WTC11 (cell line): ENCODE data around the gene PTGER1. TPM values are rescaled to one million over a fixed set of nuclear protein-coding genes. Genes with fewer than 3 reads are reported as not detected.

ENCODE experiments used
- ATAC-seq: fragments of 200-7000 bp; cut with Tn5 transposase; 2 replicates; pipeline ENCODE4 v1.10.0; 2021; ENCODE audit warnings: mild to moderate bottlenecking, moderate library complexity
- Bru-seq: library from RNA; stranded (reverse); fragments of 400-500 nt; gene quantifications from one replicate; lab custom pipeline; 2021; lab: Mats Ljungman, UMichigan
- CTCF ChIA-PET: fragments of 300-600 bp; sonication (Branson Sonifier 250); formaldehyde crosslinking; loops from one replicate; lab custom pipeline; 2021; ENCODE audit warnings: antibody characterized with exemption; lab: Charles Lee
- POLR2A ChIA-PET: fragments of 350-600 bp; sonication (Branson Sonifier 250); formaldehyde crosslinking; loops from one replicate; lab custom pipeline; 2021; ENCODE audit warnings: antibody characterized with exemption; lab: Charles Lee
- DNase-seq: peaks from one replicate; pipeline ENCODE4 v3.0.0; 2021; ENCODE audit warnings: low spot score
- H3K27ac Mint-ChIP-seq: 2 replicates; pipeline ENCODE4 v1.8.0; 2021; ENCODE audit warnings: mixed read lengths
- H3K27me3 Mint-ChIP-seq: 2 replicates; pipeline ENCODE4 v1.8.0; 2021; ENCODE audit warnings: low read depth, mild to moderate bottlenecking, moderate library complexity, mixed read lengths
- H3K36me3 Mint-ChIP-seq: 2 replicates; pipeline ENCODE4 v1.8.0; 2021; ENCODE audit warnings: mixed read lengths
- H3K4me1 Mint-ChIP-seq: 2 replicates; pipeline ENCODE4 v1.8.0; 2022; ENCODE audit warnings: mixed read lengths
- H3K4me3 Mint-ChIP-seq: 2 replicates; pipeline ENCODE4 v1.8.0; 2021; ENCODE audit warnings: mild to moderate bottlenecking, moderate library complexity, mixed read lengths
- H3K9me3 Mint-ChIP-seq: 2 replicates; pipeline ENCODE4 v1.8.0; 2021; ENCODE audit warnings: mixed read lengths
- CREB1 ChIP-seq: sonication (generic); formaldehyde crosslinking; IDR thresholded peaks from 2 replicates; pipeline ENCODE4 v1.8.0; 2023; ENCODE audit warnings: mild to moderate bottlenecking, missing genetic modification reagents
- CTCF ChIP-seq: fragments of 200-600 bp; IDR thresholded peaks from 2 replicates; pipeline ENCODE4 v1.8.0; 2022; ENCODE audit warnings: antibody characterized with exemption
- ETV6 ChIP-seq: sonication (generic); formaldehyde crosslinking; IDR thresholded peaks from 2 replicates; pipeline ENCODE4 v1.8.1; 2022; ENCODE audit warnings: mild to moderate bottlenecking, missing genetic modification reagents
- FOXJ3 ChIP-seq: sonication (generic); formaldehyde crosslinking; IDR thresholded peaks from 2 replicates; pipeline ENCODE4 v1.9.0; 2021; ENCODE audit warnings: missing genetic modification reagents, mild to moderate bottlenecking, borderline replicate concordance
- FOXK1 ChIP-seq: sonication (generic); formaldehyde crosslinking; IDR thresholded peaks from 2 replicates; pipeline ENCODE4 v1.8.0; 2022; ENCODE audit warnings: mild to moderate bottlenecking, moderate library complexity, missing genetic modification reagents
- IRF2 ChIP-seq: sonication (generic); formaldehyde crosslinking; IDR thresholded peaks from 2 replicates; pipeline ENCODE4 v1.8.0; 2022; ENCODE audit warnings: low read depth, missing genetic modification reagents, borderline replicate concordance
- KAT7 ChIP-seq: sonication (generic); formaldehyde crosslinking; IDR thresholded peaks from 2 replicates; pipeline ENCODE4 v1.8.1; 2023; ENCODE audit warnings: missing genetic modification reagents, mild to moderate bottlenecking, borderline replicate concordance
- NR3C1 ChIP-seq: sonication (generic); formaldehyde crosslinking; conservative IDR thresholded peaks from 2 replicates; pipeline ENCODE4 v1.8.1; 2023; ENCODE audit warnings: low read depth, mild to moderate bottlenecking, missing genetic modification reagents
- PREB ChIP-seq: sonication (generic); formaldehyde crosslinking; IDR thresholded peaks from 2 replicates; pipeline ENCODE4 v1.8.1; 2022; ENCODE audit warnings: mild to moderate bottlenecking, missing genetic modification reagents, moderate library complexity, borderline replicate concordance
- SP1 ChIP-seq: sonication (generic); formaldehyde crosslinking; conservative IDR thresholded peaks from 2 replicates; pipeline ENCODE4 v1.8.1; 2022; ENCODE audit warnings: missing genetic modification reagents
- USF2 ChIP-seq: sonication (generic); formaldehyde crosslinking; IDR thresholded peaks from 2 replicates; pipeline ENCODE4 v1.8.1; 2023; ENCODE audit warnings: mild to moderate bottlenecking, missing genetic modification reagents, moderate library complexity
- ZBTB43 ChIP-seq: sonication (generic); formaldehyde crosslinking; IDR thresholded peaks from 2 replicates; pipeline ENCODE4 v1.8.1; 2023; ENCODE audit warnings: mild to moderate bottlenecking, missing genetic modification reagents
- ZNF121 ChIP-seq: sonication (generic); formaldehyde crosslinking; IDR thresholded peaks from 2 replicates; pipeline ENCODE4 v1.8.0; 2023; ENCODE audit warnings: missing genetic modification reagents
- ZNF219 ChIP-seq: sonication (generic); formaldehyde crosslinking; IDR thresholded peaks from 2 replicates; pipeline ENCODE4 v1.8.0; 2023; ENCODE audit warnings: missing genetic modification reagents, mild to moderate bottlenecking, borderline replicate concordance
- ZNF263 ChIP-seq: sonication (generic); formaldehyde crosslinking; IDR thresholded peaks from 2 replicates; pipeline ENCODE4 v1.8.1; 2022; ENCODE audit warnings: low read depth, mild to moderate bottlenecking, moderate library complexity, missing genetic modification reagents
- ZNF317 ChIP-seq: sonication (generic); formaldehyde crosslinking; IDR thresholded peaks from 2 replicates; pipeline ENCODE4 v1.8.1; 2023; ENCODE audit warnings: low read depth, mild to moderate bottlenecking, moderate library complexity, missing genetic modification reagents, borderline replicate concordance
- ZNF423 ChIP-seq: fragments of 250-450 bp; sonication (Bioruptor Pico); IDR thresholded peaks from 2 replicates; pipeline ENCODE4 v2.1.2; 2022; ENCODE audit warnings: mild to moderate bottlenecking, moderate library complexity
- ZNF671 ChIP-seq: fragments of 250-450 bp; sonication (Bioruptor Pico); IDR thresholded peaks from 2 replicates; pipeline ENCODE4 v1.8.0; 2021; ENCODE audit warnings: mild to moderate bottlenecking
- long read RNA-seq, 3 experiments: library from RNA in 1 of 3; library from capped mRNA in 1 of 3; library from polyadenylated mRNA in 1 of 3; unstranded in 2 of 3; stranded (forward) in 1 of 3; transcript quantifications; one replicate each; pipeline ENCODE4 v2.0.0, GENCODE V29; 2021
- total RNA-seq: library from RNA; stranded (reverse); gene quantifications from 3 replicates; pipeline ENCODE4 v1.2.3, GENCODE V29; 2021

Gene PTGER1
- total RNA-seq (0.68 to 1.2 TPM (median 0.87 TPM) in 3 replicates), Bru-seq, nascent RNA (percentile 29 among the genes with signal in this experiment)
- long read RNA-seq, experiment 1, partial matches to known transcripts: 0 of 3 reads
- long read RNA-seq, experiment 1, other reads (novel, unspliced or antisense): 0 of 3 reads
- long read RNA-seq, experiment 2, partial matches to known transcripts: 0 of 1 reads
- long read RNA-seq, experiment 2, other reads (novel, unspliced or antisense): 0 of 1 reads
- long read RNA-seq, experiment 3: 0 reads

- H3K9me3 Mint-ChIP-seq: no peaks in the 10 kb centered on the region
- CTCF ChIA-PET: interaction anchor here (0.6 to 5.0 kb wide), 22 partner anchors 8 to 361 kb away, joined by 3 to 46 read pairs (median 4); partner anchors contain the start of genes ASF1B and GIPC1
- peak; percentile 60 for DNase-seq
- peaks cover 24% of the 10 kb centered on the region for H3K4me1 Mint-ChIP-seq
- H3K4me3 Mint-ChIP-seq: peak within 1 kb of the TSS; percentile 27
- TF ChIP-seq ZNF671 (CRISPR knock-in tag) (no peak), PREB (CRISPR knock-in tag) (no peak), ZNF317 (CRISPR knock-in tag) (no peak), FOXK1 (CRISPR knock-in tag) (0 out of 2 replicates have a peak, but pooled peaks have one; percentile 19), SP1 (CRISPR knock-in tag) (peak; percentile 32; the same call in 1 of the 2 replicates), KAT7 (CRISPR knock-in tag) (no peak), ZNF423 (peak; percentile 17; the same call in 1 of the 2 replicates), NR3C1 (no peak), ZNF219 (CRISPR knock-in tag) (no peak), ZNF263 (CRISPR knock-in tag) (no peak), ZBTB43 (CRISPR knock-in tag) (no peak), USF2 (CRISPR knock-in tag) (no peak)
- TF ChIP-seq, all 79 proteins: peak for 3
- H3K36me3 Mint-ChIP-seq: peaks cover 4% of the 10 kb centered on the region; the same call in 1 of the 2 replicates
- POLR2A ChIA-PET: no interaction called here
- peak within 1 kb of the TSS; percentile 38; the same call in 1 of the 2 replicates for H3K27ac Mint-ChIP-seq
- ATAC-seq: peak; percentile 23
- peaks cover 12% of the 10 kb centered on the region for H3K27me3 Mint-ChIP-seq
Observed at GRCh38 chr19:14475251-14476073, at the start of gene PTGER1. Gene PTGER1, minus strand, starts transcription at chr19:14475354. Its CDS starts 1,034 bp downstream, at chr19:14474320.

- peaks cover 13% of the 10 kb centered on the region for H3K36me3 Mint-ChIP-seq
- H3K27ac Mint-ChIP-seq: no peak overlapping the region
- H3K4me3 Mint-ChIP-seq: no peak overlapping the region
- ATAC-seq: no peak
- no peaks in the 10 kb centered on the region for H3K9me3 Mint-ChIP-seq
- peaks cover 25% of the 10 kb centered on the region for H3K4me1 Mint-ChIP-seq
- H3K27me3 Mint-ChIP-seq: no peaks in the 10 kb centered on the region
- ChIA-PET POLR2A (no interaction called here), CTCF (no interaction called here)
- DNase-seq: no peak
- TF ChIP-seq ZNF121 (CRISPR knock-in tag): 0 out of 2 replicates have a peak, but pooled peaks have one; percentile 26
- TF ChIP-seq FOXJ3 (CRISPR knock-in tag): no peak
Observed at GRCh38 chr19:14520543-14520942, 45.4 kb upstream of the PTGER1 start.

GRCh38 chr19:14519860-14520407, 44.8 kb upstream of the PTGER1 start:
- Mint-ChIP-seq H3K36me3 (peaks cover 19% of the 10 kb centered on the region), H3K27me3 (no peaks in the 10 kb centered on the region), H3K4me3 (peak overlapping the region; percentile 71), H3K27ac (peak overlapping the region; percentile 96), H3K4me1 (peaks cover 27% of the 10 kb centered on the region), H3K9me3 (no peaks in the 10 kb centered on the region)
- DNase-seq: no peak
- POLR2A ChIA-PET: no interaction called here
- TF ChIP-seq CREB1 (CRISPR knock-in tag): no peak
- no peak for TF ChIP-seq IRF2 (CRISPR knock-in tag)
- TF ChIP-seq USF2 (CRISPR knock-in tag): no peak
- TF ChIP-seq CTCF: no peak
- no peak for TF ChIP-seq ETV6
- no peak for ATAC-seq
- CTCF ChIA-PET: no interaction called here
